ENCODE data around the gene TTI1. TPM values are rescaled to one million over a fixed set of nuclear protein-coding genes. Genes with fewer than 3 reads are reported as not detected.

Gene TTI1
- total RNA-seq, 1 experiment from 2014 or later, result 26.9 TPM

GRCh38 chr20:38018385-38018784, 14.9 kb downstream of the TTI1 start (continued):
- no peak for TF ChIP-seq CTCF (IDR thresholded peaks at IDR 0.05 in 2 of 3, conservative IDR thresholded peaks at IDR 0.05 in 1 of 3; ENCODE audit: borderline replicate concordance in 1 of 3, insufficient read depth in 1 of 3, low read depth in 2 of 3, low read length in 2 of 3)

- DNase-seq (ENCODE audit: low read depth, low spot score) (no peak), ATAC-seq (no peak)
- Histone ChIP-seq H3K9me2 (ENCODE audit: insufficient read depth) (no peaks in the 10 kb centered on the region), H3K4me2 (ENCODE audit: low read length) (no peak overlapping the region), H3K27me3 (ENCODE audit: insufficient read depth, low read length) (no peaks in the 10 kb centered on the region), H2AFZ (ENCODE audit: low read depth, low read length, poor library complexity, severe bottlenecking) (no peak overlapping the region), H4K20me1 (ENCODE audit: insufficient read depth) (peaks cover 3% of the 10 kb centered on the region; the same call in 1 of the 2 replicates), H3K79me2 (ENCODE audit: insufficient read depth, low read length) (peaks cover 99% of the 10 kb centered on the region), H3K36me3 (ENCODE audit: control insufficient read depth in 1 of 2, insufficient read depth in 2 of 2, low read length in 2 of 2) (peaks cover 6 to 61% of the 10 kb centered on the region in 2 experiments), H3K27ac (ENCODE audit: low read depth, low read length) (no peak overlapping the region), H3K9ac (ENCODE audit: low read length) (no peak overlapping the region), H3K4me3 (replicated peaks in 1 of 2; ENCODE audit: low read depth in 1 of 2, low read length in 2 of 2) (no peak overlapping the region), H3K9me3 (ENCODE audit: control insufficient read depth in 1 of 2, insufficient read depth in 1 of 2, low read depth in 1 of 2, low read length in 2 of 2) (peaks cover 14 to 16% of the 10 kb centered on the region in 2 experiments; a peak in 3 of 4 replicates), H3K4me1 (ENCODE audit: control insufficient read depth in 1 of 2, insufficient read depth in 2 of 2, low read length in 2 of 2) (no peaks in the 10 kb centered on the region)
- RAD21 ChIA-PET (ENCODE audit: low non-redundant PET in 1 of 2, low total read pairs in 2 of 2, uncharacterized antibody in 2 of 2, unreplicated experiment in 2 of 2), result no interaction called here
- CTCF ChIA-PET, result no interaction called here
- intact Hi-C loops (cut with micrococcal nuclease), result no loop called here
- no TSS peak for BruUV-seq (replicated peaks)
- POLR2A ChIA-PET, result no interaction called here
- TF ChIP-seq RAD21 (IDR thresholded peaks at IDR 0.05; ENCODE audit: low read depth), result no peak
- TF ChIP-seq FOSL1 (IDR thresholded peaks at IDR 0.05; ENCODE audit: low read depth), result no peak
- TF ChIP-seq ZFX (IDR thresholded peaks at IDR 0.05), result no peak
- TF ChIP-seq, protein P1, sequence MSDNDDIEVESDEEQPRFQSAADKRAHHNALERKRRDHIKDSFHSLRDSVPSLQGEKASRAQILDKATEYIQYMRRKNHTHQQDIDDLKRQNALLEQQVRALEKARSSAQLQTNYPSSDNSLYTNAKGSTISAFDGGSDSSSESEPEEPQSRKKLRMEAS (IDR thresholded peaks at IDR 0.05), result no peak
- no peak for TF ChIP-seq TCF7L2 (IDR thresholded peaks at IDR 0.05; ENCODE audit: borderline replicate concordance, extremely low read depth, insufficient read depth, insufficient read length)
- TF ChIP-seq EGR1 (IDR thresholded peaks at IDR 0.05; ENCODE audit: low read depth), result no peak
- TF ChIP-seq, protein P2, sequence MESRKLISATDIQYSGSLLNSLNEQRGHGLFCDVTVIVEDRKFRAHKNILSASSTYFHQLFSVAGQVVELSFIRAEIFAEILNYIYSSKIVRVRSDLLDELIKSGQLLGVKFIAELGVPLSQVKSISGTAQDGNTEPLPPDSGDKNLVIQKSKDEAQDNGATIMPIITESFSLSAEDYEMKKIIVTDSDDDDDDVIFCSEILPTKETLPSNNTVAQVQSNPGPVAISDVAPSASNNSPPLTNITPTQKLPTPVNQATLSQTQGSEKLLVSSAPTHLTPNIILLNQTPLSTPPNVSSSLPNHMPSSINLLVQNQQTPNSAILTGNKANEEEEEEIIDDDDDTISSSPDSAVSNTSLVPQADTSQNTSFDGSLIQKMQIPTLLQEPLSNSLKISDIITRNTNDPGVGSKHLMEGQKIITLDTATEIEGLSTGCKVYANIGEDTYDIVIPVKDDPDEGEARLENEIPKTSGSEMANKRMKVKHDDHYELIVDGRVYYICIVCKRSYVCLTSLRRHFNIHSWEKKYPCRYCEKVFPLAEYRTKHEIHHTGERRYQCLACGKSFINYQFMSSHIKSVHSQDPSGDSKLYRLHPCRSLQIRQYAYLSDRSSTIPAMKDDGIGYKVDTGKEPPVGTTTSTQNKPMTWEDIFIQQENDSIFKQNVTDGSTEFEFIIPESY (IDR thresholded peaks at IDR 0.05; ENCODE audit: extremely low read depth, insufficient replicate concordance, low read length), result no peak
- no peak for TF ChIP-seq ZNF274 (IDR thresholded peaks at IDR 0.05; ENCODE audit: low read depth, low read length)
- TF ChIP-seq, protein P3, sequence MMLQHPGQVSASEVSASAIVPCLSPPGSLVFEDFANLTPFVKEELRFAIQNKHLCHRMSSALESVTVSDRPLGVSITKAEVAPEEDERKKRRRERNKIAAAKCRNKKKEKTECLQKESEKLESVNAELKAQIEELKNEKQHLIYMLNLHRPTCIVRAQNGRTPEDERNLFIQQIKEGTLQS (IDR thresholded peaks at IDR 0.05), result no peak
- TF ChIP-seq SRF (IDR thresholded peaks at IDR 0.05; ENCODE audit: low read depth), result no peak
- TF ChIP-seq POLR2A (IDR thresholded peaks at IDR 0.05; ENCODE audit: borderline replicate concordance, extremely low read depth, insufficient read depth, insufficient read length), result no peak
- no peak for TF ChIP-seq JUND (IDR thresholded peaks at IDR 0.05)
- TF ChIP-seq EZH2 (IDR thresholded peaks at IDR 0.05), result no peak
- TF ChIP-seq YY1 (IDR thresholded peaks at IDR 0.05; ENCODE audit: extremely low read depth, insufficient replicate concordance, low read depth, low read length), result no peak
- TF ChIP-seq CBX3 (IDR thresholded peaks at IDR 0.05; ENCODE audit: low read depth), result no peak
- TF ChIP-seq ELF1 (IDR thresholded peaks at IDR 0.05; ENCODE audit: borderline replicate concordance, low read depth), result no peak
- TF ChIP-seq SP1 (IDR thresholded peaks at IDR 0.05; ENCODE audit: low read depth), result no peak
- no peak for TF ChIP-seq REST (IDR thresholded peaks at IDR 0.05; ENCODE audit: low read depth)
- TF ChIP-seq SIN3A (IDR thresholded peaks at IDR 0.05; ENCODE audit: low read depth), result no peak
Observed at GRCh38 chr20:38017959-38018358, 15.3 kb downstream of the TTI1 start.
